Right cardiac atrium (tissue), 5 donors: ENCODE data around the gene BCAS3. TPM values are rescaled to one million over a fixed set of nuclear protein-coding genes. Genes with fewer than 3 reads are reported as not detected.

Experiments
- ATAC-seq, 2 donors: fragments of 200-7000 bp; cut with Tn5 transposase; one replicate each; pipeline versions ENCODE4 v1.8.0 to v1.9.1; 2020; ENCODE audit warnings: moderate library complexity in 2 of 2, mild to moderate bottlenecking in 1 of 2
- DNase-seq, 3 donors: peaks; one replicate each; pipeline ENCODE4 v3.0.0-alpha.2; 2020
- H3K27ac ChIP-seq: one replicate; pipeline ENCODE4 v1.5.1; 2013; ENCODE audit warnings: mild to moderate bottlenecking, low read length, control low read depth, moderate library complexity
- H3K27me3 ChIP-seq: one replicate; pipeline ENCODE4 v1.6.1; 2013; ENCODE audit not compliant: control insufficient read depth, insufficient read depth
- H3K4me1 ChIP-seq: one replicate; pipeline ENCODE4 v1.6.1; 2013; ENCODE audit warnings: low read length; ENCODE audit not compliant: control insufficient read depth, insufficient read depth
- H3K4me3 ChIP-seq: one replicate; pipeline ENCODE4 v1.5.1; 2013; ENCODE audit warnings: low read length, control low read depth
- H3K9me3 ChIP-seq: one replicate; pipeline ENCODE4 v1.6.1; 2013; ENCODE audit warnings: low read length; ENCODE audit not compliant: control insufficient read depth
- WGBS: extraction: QIAGEN DNeasy Blood & Tissue Kit; methylation state at CpG from one replicate; pipeline ENCODE4 v1.1.7; 2013; 5-methylcytosine and 5-hydroxymethylcytosine counted together
- intact Hi-C, 4 donors: fragments of 100-400 bp; cut with DNase I; formaldehyde crosslinking; loops; one replicate each; pipeline versions ENCODE4 v1.11.0 to v1.14.0; 2022 to 2023
- long read RNA-seq, 4 donors: library from polyadenylated mRNA; unstranded; transcript quantifications; one replicate each; pipeline ENCODE4 v2.0.0, GENCODE V29; 2020 to 2021
- polyA plus RNA-seq: library from polyadenylated mRNA; stranded (reverse); fragments of 200-250 nt; gene quantifications from one replicate; pipeline ENCODE4 v1.2.3, GENCODE V29; 2013
- total RNA-seq, 4 donors: library from RNA; stranded (reverse); fragmentation: NEBNext Ultra II Directional; extraction: Animal tissue kit (Norgen Biotek cat#: 25700); gene quantifications; one replicate each; pipeline ENCODE4 v1.2.1, GENCODE V29; 2021
- donor health status: healthy with polysubstance abuse.
- donor health status: DM: no; HTN: yes; CAD: no.
- donor health status: DM: no; HTN: no; CAD: no.
- donor health status: DM: no; HTN: yes; CAD: no; lungs with severe emphysema.
- donor health status: DM: yes; HTN: yes; CAD: no.

BCAS3 gene
- 10 to 100 TPM; 19.0 to 19.6 (median 19.3) TPM for total RNA-seq
- polyA plus RNA-seq: 6.6 TPM
- long read RNA-seq, donor 1, full-length matches to known transcripts: 1 of 13 reads
- long read RNA-seq, donor 1, partial matches to known transcripts: 7 of 13 reads
- long read RNA-seq, donor 1, other reads (novel, unspliced or antisense): 5 of 13 reads
- long read RNA-seq, donor 2, full-length matches to known transcripts: 1 of 2 reads
- long read RNA-seq, donor 2, partial matches to known transcripts: 1 of 2 reads
- long read RNA-seq, donor 2, other reads (novel, unspliced or antisense): 0 of 2 reads
- long read RNA-seq, donor 3, full-length matches to known transcripts: 2 of 28 reads
- long read RNA-seq, donor 3, partial matches to known transcripts: 19 of 28 reads
- long read RNA-seq, donor 3, other reads (novel, unspliced or antisense): 7 of 28 reads
- long read RNA-seq, donor 4, full-length matches to known transcripts: 1 of 4 reads
- long read RNA-seq, donor 4, partial matches to known transcripts: 2 of 4 reads
- long read RNA-seq, donor 4, other reads (novel, unspliced or antisense): 1 of 4 reads

- Histone ChIP-seq H3K27me3 (no peaks in the 10 kb centered on the region), H3K27ac (peak within 1 kb of the TSS; percentile 76), H3K4me1 (peaks cover 2% of the 10 kb centered on the region), H3K9me3 (no peaks in the 10 kb centered on the region), H3K4me3 (peak within 1 kb of the TSS; percentile 73)
- intact Hi-C loops: no loop called here
- ATAC-seq (peak; percentile 99), DNase-seq (peak; percentile 98 to 99 (median 98))
- under 1% methylated on average over 51 of the region's 51 CpGs for WGBS
Measured at GRCh38 chr17:60677308-60678117, at the start of gene BCAS3. Gene BCAS3, plus strand, starts transcription at chr17:60677851.

- intact Hi-C loops: no loop called here
- DNase-seq (no peak), ATAC-seq (no peak)
- H3K9me3 ChIP-seq: no peaks in the 10 kb centered on the region
- 90% methylated on average over 6 of the region's 6 CpGs for WGBS
- no peaks in the 10 kb centered on the region for H3K4me1 ChIP-seq
- H3K27ac ChIP-seq: no peak overlapping the region
- no peak overlapping the region for H3K4me3 ChIP-seq
- H3K27me3 ChIP-seq: no peaks in the 10 kb centered on the region
Measured at GRCh38 chr17:60628252-60628889, 49.3 kb upstream of the BCAS3 start.

GRCh38 chr17:60629120-60629519 lies 48.5 kb upstream of the BCAS3 start:
- DNase-seq (no peak), ATAC-seq (no peak)
- no peaks in the 10 kb centered on the region for H3K9me3 ChIP-seq
- no peak overlapping the region for H3K4me3 ChIP-seq
- intact Hi-C loops: no loop called here
- H3K27me3 ChIP-seq: no peaks in the 10 kb centered on the region
- H3K27ac ChIP-seq: no peak overlapping the region
- 89% methylated on average over 2 of the region's 2 CpGs for WGBS
- no peaks in the 10 kb centered on the region for H3K4me1 ChIP-seq

GRCh38 chr17:60630352-60630751 lies 47.3 kb upstream of the BCAS3 start:
- Histone ChIP-seq H3K27ac (no peak overlapping the region), H3K4me1 (no peaks in the 10 kb centered on the region), H3K27me3 (no peaks in the 10 kb centered on the region), H3K4me3 (no peak overlapping the region), H3K9me3 (no peaks in the 10 kb centered on the region)
- ATAC-seq: no peak
- DNase-seq: peak in 2 of 3 donors; percentile 24 to 75
- WGBS: 56% methylated on average over 5 of the region's 5 CpGs
- intact Hi-C loops: loop anchor here in 2 of 4 donors (10.0 kb wide), 2 partner anchors 46 to 56 kb away; no protein-coding TSS in a partner anchor

- Histone ChIP-seq H3K27me3 (no peaks in the 10 kb centered on the region), H3K27ac (no peak overlapping the region), H3K4me1 (no peaks in the 10 kb centered on the region), H3K9me3 (no peaks in the 10 kb centered on the region), H3K4me3 (no peak overlapping the region)
- intact Hi-C loops: loop anchor here in 2 of 4 donors (10.0 kb wide), 2 partner anchors 46 to 56 kb away; no protein-coding TSS in a partner anchor
- ATAC-seq: no peak
- WGBS: 94% methylated on average over 6 of the region's 6 CpGs
- no peak for DNase-seq
Measured at GRCh38 chr17:60631119-60631518, 46.5 kb upstream of the BCAS3 start.

GRCh38 chr17:60637683-60638082 lies 40.0 kb upstream of the BCAS3 start:
- H3K4me1 ChIP-seq: peaks cover 3% of the 10 kb centered on the region
- DNase-seq (no peak), ATAC-seq (no peak)
- H3K27ac ChIP-seq: no peak overlapping the region
- no peaks in the 10 kb centered on the region for H3K9me3 ChIP-seq
- intact Hi-C loops: loop anchor here in 3 of 4 donors (5.0 to 10.0 kb wide), 3 partner anchors 53 to 63 kb away; no protein-coding TSS in a partner anchor
- no peaks in the 10 kb centered on the region for H3K27me3 ChIP-seq
- WGBS: 87% methylated on average over 2 of the region's 2 CpGs
- no peak overlapping the region for H3K4me3 ChIP-seq

- Histone ChIP-seq H3K27ac (no peak overlapping the region), H3K4me1 (peaks cover 3% of the 10 kb centered on the region), H3K9me3 (no peaks in the 10 kb centered on the region), H3K4me3 (no peak overlapping the region), H3K27me3 (no peaks in the 10 kb centered on the region)
- no peak for DNase-seq
- ATAC-seq: no peak
- intact Hi-C loops: loop anchor here in 3 of 4 donors (5.0 to 10.0 kb wide), 3 partner anchors 54 to 64 kb away; no protein-coding TSS in a partner anchor
- WGBS: 85% methylated on average over 4 of the region's 4 CpGs
Measured at GRCh38 chr17:60639019-60639330, 38.7 kb upstream of the BCAS3 start.

- intact Hi-C loops: no loop called here
- ATAC-seq: no peak
- no peaks in the 10 kb centered on the region for H3K27me3 ChIP-seq
- DNase-seq: no peak
- H3K27ac ChIP-seq: no peak overlapping the region
- H3K9me3 ChIP-seq: no peaks in the 10 kb centered on the region
- 91% methylated on average over 2 of the region's 2 CpGs for WGBS
- peaks cover 3% of the 10 kb centered on the region for H3K4me1 ChIP-seq
- no peak overlapping the region for H3K4me3 ChIP-seq
Measured at GRCh38 chr17:60640503-60640902, 37.1 kb upstream of the BCAS3 start.

GRCh38 chr17:60641126-60641525 lies 36.5 kb upstream of the BCAS3 start:
- H3K4me1 ChIP-seq: peaks cover 3% of the 10 kb centered on the region
- 88% methylated on average over 3 of the region's 3 CpGs for WGBS
- no peak overlapping the region for H3K4me3 ChIP-seq
- ATAC-seq (no peak), DNase-seq (no peak)
- H3K9me3 ChIP-seq: no peaks in the 10 kb centered on the region
- H3K27ac ChIP-seq: no peak overlapping the region
- intact Hi-C loops: no loop called here
- no peaks in the 10 kb centered on the region for H3K27me3 ChIP-seq

GRCh38 chr17:60641810-60642220 lies 35.8 kb upstream of the BCAS3 start:
- Histone ChIP-seq H3K9me3 (no peaks in the 10 kb centered on the region), H3K4me1 (peaks cover 3% of the 10 kb centered on the region), H3K27ac (no peak overlapping the region), H3K27me3 (no peaks in the 10 kb centered on the region), H3K4me3 (no peak overlapping the region)
- intact Hi-C loops: no loop called here
- 12% methylated on average over 1 of the region's 1 CpG for WGBS
- ATAC-seq: peak; percentile 70 to 80
- peak in 1 of 3 donors; percentile 29 for DNase-seq
